Right atrium auricular region (tissue), 2 donors: ENCODE results near the gene ODR4. TPM values are rescaled to one million over a fixed set of nuclear protein-coding genes. Genes with fewer than 3 reads are reported as not detected.

Experiments
- DNase-seq: peaks from one replicate; pipeline ENCODE4 v3.0.0-alpha.2; 2019; ENCODE audit warnings: low spot score
- H3K27ac ChIP-seq, 2 donors: fragments of 200-600 bp; sonication (generic); 1 replicate in 1 of 2; 2 replicates in 1 of 2; pipeline ENCODE4 v1.5.1; 2016 to 2019
- H3K27me3 ChIP-seq, 2 donors: fragments of 200-600 bp; sonication (generic); one replicate each; pipeline versions ENCODE4 v1.5.1 to v1.6.0; 2017 to 2019
- H3K36me3 ChIP-seq: fragments of 200-600 bp; sonication (generic); one replicate; pipeline ENCODE4 v1.5.1; 2016
- H3K4me1 ChIP-seq, 2 donors: fragments of 200-600 bp; sonication (generic); one replicate each; pipeline versions ENCODE4 v1.5.1 to v1.6.0; 2017 to 2019
- H3K4me3 ChIP-seq, 2 donors: fragments of 200-600 bp; sonication (generic); 1 replicate in 1 of 2; 2 replicates in 1 of 2; pipeline ENCODE4 v1.5.1; 2017 to 2019; ENCODE audit warnings: mild to moderate bottlenecking in 1 of 2, moderate library complexity in 1 of 2
- H3K9me3 ChIP-seq, 2 donors: fragments of 200-600 bp; sonication (generic); one replicate each; pipeline ENCODE4 v1.5.1; 2019
- CTCF ChIP-seq, 2 donors: fragments of 200-600 bp; sonication (generic); IDR thresholded peaks; one replicate each; pipeline ENCODE4 v1.5.1; 2019; ENCODE audit warnings: antibody characterized with exemption in 2 of 2
- total RNA-seq, 2 donors: library from RNA; depleted of rRNA; stranded (reverse); fragments of >200 nt; gene quantifications; one replicate each; pipeline ENCODE4 v1.1.0, GENCODE V29; 2016

The ODR4 gene
- total RNA-seq, 2 donors from 2014 or later = 10.2 to 12.1 TPM

- DNase-seq = no peak
- no peaks in the 10 kb centered on the region for H3K9me3 ChIP-seq
- no peak overlapping the region for H3K27ac ChIP-seq
- H3K4me1 ChIP-seq = no peaks in the 10 kb centered on the region
- TF ChIP-seq CTCF (IDR thresholded peaks at IDR 0.05) = no peak
- peaks cover 40% of the 10 kb centered on the region for H3K36me3 ChIP-seq
- no peak overlapping the region for H3K4me3 ChIP-seq
- H3K27me3 ChIP-seq = no peaks in the 10 kb centered on the region
Observed at GRCh38 chr1:186413319-186413718, 37.7 kb downstream of the ODR4 start.

GRCh38 chr1:186418503-186418902, 42.9 kb downstream of the ODR4 start:
- H3K27ac ChIP-seq = no peak overlapping the region
- no peak overlapping the region for H3K4me3 ChIP-seq
- no peak for DNase-seq
- peaks cover 23% of the 10 kb centered on the region for H3K36me3 ChIP-seq
- H3K27me3 ChIP-seq = no peaks in the 10 kb centered on the region
- no peaks in the 10 kb centered on the region for H3K4me1 ChIP-seq
- H3K9me3 ChIP-seq = no peaks in the 10 kb centered on the region
- no peak for TF ChIP-seq CTCF (IDR thresholded peaks at IDR 0.05)

- Histone ChIP-seq H3K27me3 (no peaks in the 10 kb centered on the region), H3K27ac (no peak overlapping the region), H3K9me3 (no peaks in the 10 kb centered on the region), H3K4me1 (peaks cover 0 to 10% of the 10 kb centered on the region in 2 donors), H3K36me3 (peaks cover 23% of the 10 kb centered on the region), H3K4me3 (no peak overlapping the region)
- DNase-seq = no peak
- no peak for TF ChIP-seq CTCF (IDR thresholded peaks at IDR 0.05)
Observed at GRCh38 chr1:186420311-186420710, 44.7 kb downstream of the ODR4 start.

- no peak for TF ChIP-seq CTCF (IDR thresholded peaks at IDR 0.05)
- Histone ChIP-seq H3K27me3 (no peaks in the 10 kb centered on the region), H3K36me3 (peaks cover 23% of the 10 kb centered on the region), H3K27ac (no peak overlapping the region), H3K4me3 (no peak overlapping the region), H3K4me1 (peaks cover 0 to 10% of the 10 kb centered on the region in 2 donors), H3K9me3 (no peaks in the 10 kb centered on the region)
- DNase-seq = no peak
Observed at GRCh38 chr1:186420923-186421322, 45.3 kb downstream of the ODR4 start.

- TF ChIP-seq CTCF (IDR thresholded peaks at IDR 0.05) = no peak
- H3K4me1 ChIP-seq = peaks cover 0 to 10% of the 10 kb centered on the region in 2 donors
Observed at GRCh38 chr1:186421446-186421845, 45.8 kb downstream of the ODR4 start.

GRCh38 chr1:186424539-186424938, 48.9 kb downstream of the ODR4 start:
- H3K36me3 ChIP-seq = peaks cover under 1% of the 10 kb centered on the region
- no peaks in the 10 kb centered on the region for H3K27me3 ChIP-seq
- H3K9me3 ChIP-seq = no peaks in the 10 kb centered on the region
- H3K4me3 ChIP-seq = no peak overlapping the region
- TF ChIP-seq CTCF (IDR thresholded peaks at IDR 0.05) = no peak
- peaks cover 0 to 10% of the 10 kb centered on the region in 2 donors for H3K4me1 ChIP-seq
- no peak for DNase-seq
- H3K27ac ChIP-seq = peak overlapping the region in 1 of 2 donors; percentile 51

More at GRCh38 chr1:186421446-186421845, 45.8 kb downstream of the ODR4 start:
- DNase-seq = no peak
- no peak overlapping the region for H3K27ac ChIP-seq
- peaks cover 23% of the 10 kb centered on the region for H3K36me3 ChIP-seq
- H3K4me3 ChIP-seq = no peak overlapping the region
- H3K9me3 ChIP-seq = no peaks in the 10 kb centered on the region
- no peaks in the 10 kb centered on the region for H3K27me3 ChIP-seq
